ENCODE measurements around the gene SUFU.

Gene SUFU

GRCh38 chr10:102546606-102547320 lies 43.0 kb downstream of the SUFU start:
- H3K4me3 ChIP-seq (ENCODE audit: low read depth, low read length): no peak overlapping the region

GRCh38 chr10:102549549-102549948 lies 45.8 kb downstream of the SUFU start:
- H3K4me3 ChIP-seq (ENCODE audit: low read depth, low read length): no peak overlapping the region

GRCh38 chr10:102550636-102551210 lies 47.0 kb downstream of the SUFU start:
- H3K4me3 ChIP-seq (ENCODE audit: low read depth, low read length): no peak overlapping the region

GRCh38 chr10:102552533-102552932 lies 48.8 kb downstream of the SUFU start:
- no peak overlapping the region for H3K4me3 ChIP-seq (ENCODE audit: low read depth, low read length)

- H3K4me3 ChIP-seq (ENCODE audit: low read depth, low read length): no peak overlapping the region
These were observed 50.0 kb downstream of the SUFU start for GRCh38 chr10:102553771-102554170.

- no peak overlapping the region for H3K4me3 ChIP-seq (ENCODE audit: low read depth, low read length)
These were observed 50.8 kb downstream of the SUFU start for GRCh38 chr10:102554531-102554930.

GRCh38 chr10:102555781-102556328 lies 52.1 kb downstream of the SUFU start:
- no peak overlapping the region for H3K4me3 ChIP-seq (ENCODE audit: low read depth, low read length)

GRCh38 chr10:102557569-102557968 lies 53.8 kb downstream of the SUFU start:
- H3K4me3 ChIP-seq (ENCODE audit: low read depth, low read length): no peak overlapping the region

- no peak overlapping the region for H3K4me3 ChIP-seq (ENCODE audit: low read depth, low read length)
These were observed 56.0 kb downstream of the SUFU start for GRCh38 chr10:102559764-102560163.

- no peak overlapping the region for H3K4me3 ChIP-seq (ENCODE audit: low read depth, low read length)
These were observed 60.5 kb downstream of the SUFU start for GRCh38 chr10:102564209-102564834.

- H3K4me3 ChIP-seq (ENCODE audit: low read depth, low read length): no peak overlapping the region
These were observed 62.0 kb downstream of the SUFU start for GRCh38 chr10:102565793-102566192.

- no peak overlapping the region for H3K4me3 ChIP-seq (ENCODE audit: low read depth, low read length)
These were observed 75.0 kb downstream of the SUFU start for GRCh38 chr10:102578782-102579181.

- no peak overlapping the region for H3K4me3 ChIP-seq (ENCODE audit: low read depth, low read length)
These were observed 75.6 kb downstream of the SUFU start for GRCh38 chr10:102579328-102579727.

GRCh38 chr10:102580230-102580629 lies 76.5 kb downstream of the SUFU start:
- no peak overlapping the region for H3K4me3 ChIP-seq (ENCODE audit: low read depth, low read length)

GRCh38 chr10:102581401-102581800 lies 77.6 kb downstream of the SUFU start:
- H3K4me3 ChIP-seq (ENCODE audit: low read depth, low read length): no peak overlapping the region

- H3K4me3 ChIP-seq (ENCODE audit: low read depth, low read length): no peak overlapping the region
These were observed 78.3 kb downstream of the SUFU start for GRCh38 chr10:102581981-102582580.

GRCh38 chr10:102583435-102584417 lies 80.0 kb downstream of the SUFU start:
- no peak overlapping the region for H3K4me3 ChIP-seq (ENCODE audit: low read depth, low read length)

GRCh38 chr10:102585026-102585425 lies 81.3 kb downstream of the SUFU start:
- H3K4me3 ChIP-seq (ENCODE audit: low read depth, low read length): no peak overlapping the region

- no peak overlapping the region for H3K4me3 ChIP-seq (ENCODE audit: low read depth, low read length)
These were observed 83.1 kb downstream of the SUFU start for GRCh38 chr10:102586858-102587257.

- no peak overlapping the region for H3K4me3 ChIP-seq (ENCODE audit: low read depth, low read length)
These were observed 85.1 kb downstream of the SUFU start for GRCh38 chr10:102588875-102589274.

Measured in iPS-11a (cell line).